NCI-H345 treated with DMSO at 0.1 percent for 48 hours (cell line): Measurements from ENCODE around the gene MYO16.
A peak's percentile ranks its signal among the peaks of the same experiment; 100 is the strongest.
"Not testable (repeated sequence)": the region's sequence is repeated elsewhere in the genome, so short reads cannot be mapped to it uniquely, and the experiment has no call there.

Experiments used
- DNase-seq: peaks from one replicate; lab custom pipeline; 2025; ENCODE audit not compliant: unreplicated experiment; lab: John Stamatoyannopoulos, UW

Gene MYO16

DNA sequence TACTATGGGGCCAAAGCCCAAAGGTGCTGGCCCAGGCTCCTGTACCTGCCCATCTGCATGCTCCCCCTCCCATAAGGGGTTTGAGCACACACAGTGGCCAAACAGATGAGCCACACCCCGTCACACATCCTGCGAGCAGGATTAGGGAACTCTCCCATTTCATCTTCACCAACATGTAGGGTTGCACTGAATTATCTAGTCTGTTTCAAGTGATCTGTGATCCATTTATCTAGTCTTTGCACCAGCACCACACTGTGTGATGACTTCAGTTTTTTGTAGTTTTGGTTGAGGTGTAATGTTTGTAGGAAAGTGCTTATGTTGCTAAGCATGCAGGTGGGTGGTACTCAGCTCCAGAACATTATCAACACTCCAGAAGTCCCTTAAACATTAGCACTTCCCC, 249.3 kb downstream of the MYO16 start:
- DNase-seq = no peak

GRCh38 chr13:108889324-108889984, 260.0 kb downstream of the MYO16 start:
- DNase-seq = no peak

DNA sequence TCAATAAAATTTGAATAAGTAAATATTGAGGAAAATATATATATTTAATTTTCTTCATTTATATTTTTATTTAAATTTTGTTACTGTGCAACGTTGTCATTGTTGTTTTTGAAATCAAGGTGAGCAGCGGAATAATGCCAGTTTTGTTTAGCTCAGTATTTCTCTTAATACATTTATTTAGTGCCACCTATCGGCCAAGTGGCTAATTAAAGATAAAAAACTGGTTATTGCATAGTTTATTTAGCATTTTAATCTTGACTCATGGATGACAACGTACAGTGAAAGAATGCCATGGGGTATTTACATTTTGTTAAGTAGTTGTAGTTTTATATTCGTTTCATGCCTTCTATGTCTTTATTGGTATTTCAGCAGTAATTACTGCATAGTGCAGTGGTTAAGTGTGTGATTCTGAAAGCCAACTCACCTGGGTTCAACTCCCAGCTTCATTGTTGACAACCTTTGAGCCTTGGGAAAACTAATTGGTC, 265.9 kb downstream of the MYO16 start:
- DNase-seq = peak; percentile 25

GRCh38 chr13:108897955-108898354, 268.5 kb downstream of the MYO16 start:
- DNase-seq = no peak

DNA sequence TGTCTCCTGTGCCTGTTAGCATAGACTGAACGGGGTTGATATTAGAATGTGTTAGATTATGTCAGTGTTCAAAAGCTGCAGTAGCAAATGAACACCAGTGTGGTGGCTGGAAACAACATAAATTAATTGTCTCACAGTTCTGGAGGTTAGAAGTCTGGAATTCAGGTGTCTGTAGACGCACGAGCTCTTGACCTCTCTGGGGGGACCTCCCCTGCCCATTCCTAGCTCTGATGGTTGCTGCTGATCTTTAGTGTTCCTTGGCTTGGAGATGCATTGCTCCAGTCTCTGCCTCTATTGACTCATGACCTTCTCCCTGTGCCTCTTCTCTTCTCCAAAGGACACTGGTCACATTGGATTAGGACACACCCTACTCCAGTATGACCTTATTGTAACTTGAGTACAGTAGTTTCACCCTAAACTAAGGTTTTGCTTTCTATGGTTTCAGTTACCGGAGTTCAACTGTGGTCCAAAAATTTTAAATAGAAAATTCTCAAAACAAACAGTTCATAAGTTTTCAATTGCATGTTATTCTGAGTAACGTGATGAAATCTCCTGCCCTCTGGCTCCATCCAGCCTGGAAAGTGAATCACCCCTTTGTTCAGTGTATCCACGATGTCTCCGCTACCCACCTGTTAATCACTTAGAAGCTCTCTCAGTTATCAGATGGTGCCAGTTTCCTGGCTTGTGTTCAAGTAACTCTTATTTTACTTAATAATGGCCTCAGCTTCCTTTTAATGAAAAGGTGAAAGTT, 273.2 kb downstream of the MYO16 start:
- DNase-seq = no peak

GRCh38 chr13:108903613-108904012, 274.2 kb downstream of the MYO16 start:
- no peak for DNase-seq

- no peak for DNase-seq
Measured at GRCh38 chr13:108911807-108912206, 282.4 kb downstream of the MYO16 start.

DNA sequence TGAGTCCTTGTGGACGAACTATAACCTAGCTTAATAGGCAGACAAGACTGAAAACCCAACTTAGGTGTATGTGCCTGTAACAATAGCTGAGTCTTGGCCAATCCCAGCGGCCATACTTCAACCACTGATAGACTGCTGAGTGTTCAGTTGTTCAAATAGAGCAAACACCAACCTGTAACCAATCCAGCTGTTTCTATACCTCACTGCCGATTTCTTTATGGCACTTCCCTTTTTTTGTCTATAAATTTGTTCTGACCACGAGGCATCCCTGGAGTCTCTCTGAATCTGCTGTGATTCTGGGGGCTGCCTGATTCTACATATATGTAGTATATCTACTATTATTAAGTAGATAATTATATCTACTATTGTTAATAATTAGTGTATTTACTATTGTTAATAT, 284.3 kb downstream of the MYO16 start:
- DNase-seq = not testable (repeated sequence)

GRCh38 chr13:108915095-108915633, 285.8 kb downstream of the MYO16 start:
- DNase-seq = peak; percentile 16

DNA sequence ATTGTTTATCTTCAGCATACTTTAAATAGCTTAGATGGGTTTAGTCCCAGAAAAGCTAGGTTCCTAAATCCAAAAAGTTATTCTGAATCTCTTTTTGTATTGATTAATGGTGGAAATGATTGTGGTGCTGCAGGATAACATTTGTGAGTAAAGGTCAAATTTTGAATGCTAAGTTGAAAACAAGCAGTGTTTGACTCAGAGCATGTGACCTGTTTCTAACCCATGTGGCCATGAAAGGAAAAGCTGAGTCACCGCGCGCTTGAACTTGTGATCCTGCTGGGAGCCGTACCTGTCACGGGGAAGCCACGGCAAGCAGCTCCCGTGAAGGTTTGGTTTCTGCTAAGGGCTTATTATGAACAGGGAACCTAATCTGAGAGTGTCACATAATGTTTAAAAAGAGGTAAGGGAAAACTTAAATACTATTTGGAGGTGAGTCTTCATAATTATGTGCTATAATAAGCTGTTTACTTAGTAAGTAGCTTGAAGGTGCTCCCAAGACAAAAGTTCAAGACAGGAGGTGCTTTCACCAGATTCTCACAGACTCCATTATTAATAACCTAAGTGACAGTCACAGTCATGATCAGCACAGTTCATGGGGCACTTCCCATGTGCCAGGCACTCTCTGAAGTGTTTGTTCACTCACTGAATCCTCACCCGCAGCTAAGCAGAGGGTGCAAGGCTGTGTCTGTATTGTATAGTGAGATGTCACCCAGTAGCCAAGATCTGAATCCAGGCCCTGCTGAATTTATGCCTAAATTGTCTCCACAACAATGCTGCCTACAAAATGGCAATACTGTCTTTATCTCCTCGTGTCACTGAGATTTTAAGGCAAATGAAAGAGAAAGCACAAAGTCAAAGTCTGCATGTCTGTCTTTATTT, 286.5 kb downstream of the MYO16 start:
- DNase-seq = peak; percentile 61

GRCh38 chr13:108917581-108917980, 288.2 kb downstream of the MYO16 start:
- DNase-seq = no peak

DNA sequence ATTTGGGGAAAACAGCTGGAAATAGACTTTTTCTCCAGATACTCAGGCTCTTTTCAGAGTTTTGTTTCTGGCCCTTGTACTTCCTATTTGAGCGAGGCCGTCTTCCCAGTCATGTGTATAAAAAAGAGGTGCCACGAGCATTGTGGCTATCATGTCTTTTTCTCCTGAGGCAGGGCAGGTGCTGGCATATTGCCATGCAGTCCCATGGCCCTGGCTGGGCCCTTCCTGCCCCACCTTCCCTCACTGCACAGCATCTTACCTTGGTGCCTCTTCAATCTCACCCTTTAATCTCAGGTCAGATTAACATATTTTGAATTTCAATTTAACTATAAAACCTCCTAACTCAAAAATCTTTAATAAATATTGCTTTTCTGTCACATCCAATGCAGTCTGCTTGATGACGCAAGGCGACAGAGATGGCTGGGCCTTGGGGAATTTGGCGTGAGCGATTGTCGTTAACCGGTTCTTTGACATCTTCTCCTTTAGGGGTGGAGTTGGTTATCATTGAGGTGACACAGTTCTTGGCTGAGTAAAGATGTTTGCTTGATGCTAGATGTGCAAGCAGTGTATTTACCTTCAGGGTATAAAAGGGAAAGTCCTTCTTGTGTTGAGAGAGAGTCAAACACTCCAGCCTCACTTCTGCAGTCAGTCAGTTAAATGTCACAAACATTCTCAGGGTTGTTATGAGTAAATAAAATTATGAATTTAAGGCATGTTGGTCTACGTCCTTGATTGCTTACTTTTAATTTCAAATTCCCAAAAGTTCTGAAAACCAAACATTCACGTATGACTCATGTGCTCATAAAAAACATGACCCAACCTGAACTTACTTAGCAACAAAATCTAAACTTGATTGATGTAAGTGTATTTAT, 289.9 kb downstream of the MYO16 start:
- peak; percentile 24 for DNase-seq

DNA sequence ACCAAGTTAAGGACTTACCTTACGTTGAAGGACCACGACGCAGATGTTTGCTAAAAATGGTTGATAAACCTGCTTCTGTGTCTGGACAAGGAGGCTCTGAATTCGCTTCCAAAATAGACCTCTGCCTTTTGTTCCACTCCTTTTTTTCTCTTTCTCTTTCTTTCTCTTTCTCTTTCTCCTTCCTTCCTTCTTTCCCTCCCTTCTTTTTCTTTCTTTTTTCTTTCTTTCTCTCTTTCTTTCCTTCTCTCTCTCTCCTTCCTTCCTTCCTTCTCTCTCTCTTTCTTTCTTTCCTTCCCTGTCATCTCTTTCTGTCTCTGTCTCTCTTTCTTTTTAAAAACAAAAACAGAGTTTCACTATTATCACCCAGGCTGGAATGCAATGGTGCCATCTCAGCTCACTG, 290.7 kb downstream of the MYO16 start:
- no peak for DNase-seq

- no peak for DNase-seq
Measured at GRCh38 chr13:108921238-108921637, 291.8 kb downstream of the MYO16 start.

DNA sequence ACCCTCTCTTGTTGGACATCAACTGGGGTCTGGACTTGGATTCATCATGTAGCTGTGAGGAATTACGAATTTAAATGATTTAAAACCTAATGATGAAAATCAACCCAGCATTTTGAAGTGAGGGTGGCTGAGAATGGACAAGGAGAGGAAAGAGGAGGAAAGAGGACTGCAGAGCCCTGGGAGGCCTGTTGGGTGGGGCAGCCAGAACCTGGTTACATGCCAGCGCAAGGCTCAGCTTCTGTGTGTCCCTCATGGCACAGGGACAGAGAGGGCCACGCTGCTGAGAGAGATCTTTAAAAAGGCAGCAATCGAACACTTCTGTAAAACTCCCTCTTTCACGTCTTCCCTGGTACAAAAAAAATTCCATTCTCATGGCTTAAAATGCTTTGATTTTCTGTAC, 292.7 kb downstream of the MYO16 start:
- no peak for DNase-seq

GRCh38 chr13:108923386-108924047, 294.1 kb downstream of the MYO16 start:
- no peak for DNase-seq

DNA sequence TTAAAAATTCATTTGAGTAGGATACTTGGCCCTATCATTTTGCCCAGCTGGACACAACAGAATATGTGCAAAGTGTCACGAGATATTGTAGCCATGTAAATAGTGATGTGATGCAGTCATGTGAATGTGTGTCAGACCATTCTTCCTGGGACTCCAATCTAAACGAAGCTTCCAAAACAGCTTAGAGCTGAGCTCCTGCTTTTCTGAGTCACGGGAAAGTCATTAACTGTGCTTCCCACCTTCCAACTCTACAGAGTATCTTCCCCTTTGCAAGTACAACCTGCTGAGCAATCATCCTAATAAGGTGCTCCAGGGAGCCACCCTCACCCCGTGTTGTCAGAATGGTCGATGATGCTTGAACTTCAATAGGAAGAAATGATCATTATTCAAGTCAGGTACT, 294.7 kb downstream of the MYO16 start:
- no peak for DNase-seq

GRCh38 chr13:108924541-108924940, 295.1 kb downstream of the MYO16 start:
- DNase-seq = no peak

DNA sequence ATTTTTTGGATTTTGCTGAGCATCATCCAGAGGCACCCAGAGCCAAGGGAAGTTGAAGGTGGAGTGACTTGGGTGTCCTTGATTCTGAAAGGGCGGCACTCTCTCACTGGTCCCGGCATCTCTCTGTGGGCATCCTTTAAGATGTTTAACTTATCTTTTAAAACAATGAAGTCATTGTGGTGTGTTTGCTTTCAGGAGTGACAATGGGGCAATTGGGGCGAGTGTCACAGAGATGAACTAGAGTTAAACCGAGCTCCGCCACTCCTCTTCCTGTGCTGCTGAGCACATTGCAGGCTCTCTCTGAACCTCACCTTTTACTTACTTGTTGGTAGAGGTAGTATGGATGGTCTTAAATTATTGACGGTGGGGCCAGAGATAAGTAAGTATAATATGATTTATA, 295.7 kb downstream of the MYO16 start:
- DNase-seq = no peak

DNA sequence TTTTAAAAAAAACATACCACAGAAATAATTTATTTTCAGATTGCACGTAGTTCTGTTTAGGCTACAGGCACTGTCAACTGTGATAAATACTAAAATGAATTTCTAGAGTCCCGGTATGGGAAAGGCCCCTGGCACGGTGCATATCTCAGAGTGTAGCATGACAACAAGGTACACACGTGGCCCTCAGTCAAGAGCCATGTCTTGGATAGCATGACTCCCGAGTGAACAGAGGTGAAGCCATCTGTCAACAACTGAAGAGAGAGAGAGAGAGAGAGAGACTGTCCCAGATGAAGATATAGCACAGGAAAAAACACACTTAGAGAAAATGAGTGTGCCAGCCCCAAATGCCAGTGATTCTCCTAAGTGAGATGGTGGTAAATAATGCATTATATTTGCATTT, 297.5 kb downstream of the MYO16 start:
- no peak for DNase-seq
